Measurements from ENCODE around the gene SPTBN4.
"Not testable (repeated sequence)": the region's sequence is repeated elsewhere in the genome, so short reads cannot be mapped to it uniquely, and the experiment has no call there.

The SPTBN4 gene

DNA sequence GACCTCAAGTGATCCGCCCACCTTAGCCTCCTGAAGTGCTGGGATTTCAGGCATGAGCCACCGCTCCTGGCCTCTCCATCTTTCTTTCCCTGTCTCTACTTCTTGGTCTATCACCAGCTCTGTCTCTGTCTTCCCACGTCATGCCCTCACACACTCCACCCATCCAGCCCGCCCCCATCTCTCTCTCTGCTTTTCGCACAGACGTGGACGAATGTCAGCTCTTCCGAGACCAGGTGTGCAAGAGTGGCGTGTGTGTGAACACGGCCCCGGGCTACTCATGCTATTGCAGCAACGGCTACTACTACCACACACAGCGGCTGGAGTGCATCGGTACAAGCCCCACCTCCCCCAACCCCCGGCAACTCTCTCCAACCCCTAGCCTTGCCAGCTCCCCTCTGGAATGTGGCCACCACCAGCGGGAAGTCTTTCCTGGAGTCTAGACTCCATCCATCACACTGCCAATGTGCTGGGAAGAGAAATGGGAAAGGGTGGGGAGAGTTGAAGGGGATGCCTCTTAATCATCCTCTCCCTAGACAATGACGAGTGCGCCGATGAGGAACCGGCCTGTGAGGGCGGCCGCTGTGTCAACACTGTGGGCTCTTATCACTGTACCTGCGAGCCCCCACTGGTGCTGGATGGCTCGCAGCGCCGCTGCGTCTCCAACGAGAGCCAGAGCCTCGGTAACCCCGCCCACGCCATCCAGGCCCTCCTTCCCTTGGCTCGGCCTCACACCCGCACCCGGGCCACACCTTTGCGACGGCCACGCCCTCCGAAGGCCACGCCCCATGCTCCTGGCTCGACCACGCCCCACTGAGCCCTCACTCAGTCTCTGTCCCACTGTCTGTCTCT, 156.8 kb downstream of the SPTBN4 start:
- no peak for DNase-seq

DNA sequence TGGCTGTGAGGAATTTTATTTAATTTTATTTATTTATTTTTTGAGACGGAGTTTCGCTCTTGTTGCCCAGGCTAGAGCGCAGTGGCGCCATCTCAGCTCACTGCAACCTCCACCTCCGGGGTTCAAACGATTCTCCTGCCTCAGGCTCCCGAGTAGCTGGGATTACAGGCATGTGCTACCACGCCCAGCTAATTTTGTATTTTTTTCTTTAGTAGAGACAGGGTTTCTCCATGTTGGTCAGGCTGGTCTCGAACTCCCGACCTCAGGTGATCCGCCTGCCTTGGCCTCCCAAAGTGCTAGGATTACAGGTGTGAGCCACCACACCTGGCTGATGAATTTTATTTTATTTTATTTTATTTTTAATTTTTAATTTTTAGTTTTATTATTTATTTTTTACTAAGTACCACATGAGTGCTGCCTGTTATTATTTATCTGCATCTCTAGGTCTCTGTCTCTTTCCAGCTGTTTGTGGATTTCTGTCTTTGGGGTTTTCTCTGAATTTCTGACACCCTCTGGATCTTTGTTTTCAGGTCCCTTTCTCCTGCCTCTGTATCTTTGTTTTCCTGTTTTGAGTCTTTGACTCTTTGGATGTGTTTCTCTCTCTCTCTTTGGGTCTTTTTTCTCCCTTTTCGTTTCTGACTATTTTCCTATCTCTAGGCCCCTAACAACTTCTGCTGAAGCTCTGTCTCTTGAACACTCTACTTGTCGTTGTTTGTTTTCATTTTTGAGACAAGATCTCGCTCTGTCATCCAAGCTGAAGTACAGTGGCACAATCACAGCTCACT, 157.8 kb downstream of the SPTBN4 start:
- DNase-seq, result not testable (repeated sequence)

DNA sequence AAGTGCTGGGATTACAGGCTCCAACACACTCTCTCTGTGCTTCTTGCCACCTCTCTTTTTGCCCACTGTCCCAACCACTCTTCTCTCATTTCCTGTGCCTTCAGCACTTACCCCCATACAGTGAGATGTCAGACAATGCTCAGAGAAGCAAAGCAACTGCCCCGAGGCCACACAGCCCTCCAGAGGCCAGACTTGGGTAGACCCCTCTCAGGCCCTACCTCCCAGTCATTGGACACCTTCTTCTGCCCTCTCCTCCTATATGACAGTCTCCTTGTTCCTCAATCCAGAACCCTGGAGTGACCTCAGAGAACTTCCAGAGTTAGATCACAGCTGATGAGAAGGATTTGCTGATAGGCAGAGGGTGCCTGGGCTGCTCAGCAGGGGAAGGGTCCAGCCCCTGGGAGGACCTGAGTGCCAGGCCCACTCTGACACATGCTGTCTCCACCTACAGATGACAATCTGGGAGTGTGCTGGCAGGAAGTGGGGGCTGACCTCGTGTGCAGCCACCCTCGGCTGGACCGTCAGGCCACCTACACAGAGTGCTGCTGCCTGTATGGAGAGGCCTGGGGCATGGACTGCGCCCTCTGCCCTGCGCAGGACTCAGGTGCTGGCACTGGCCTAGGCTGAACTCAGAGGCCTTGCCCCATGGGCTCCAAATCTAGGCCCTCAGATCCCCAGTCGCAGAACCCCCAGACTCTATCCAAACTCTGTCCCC, 158.8 kb downstream of the SPTBN4 start:
- no peak for DNase-seq
